ENCODE measurements around the gene CTNNAL1. TPM values are rescaled to one million over a fixed set of nuclear protein-coding genes. Genes with fewer than 3 reads are reported as not detected.

The CTNNAL1 gene
- total RNA-seq, 1 experiment from 2014 or later = 72.0 TPM

GRCh38 chr9:109017493-109017892, 4.2 kb upstream of the CTNNAL1 start:
- no peak overlapping the region for H3K27ac ChIP-seq (ENCODE audit: low read depth, low read length, poor library complexity, severe bottlenecking)
- H3K4me3 ChIP-seq (ENCODE audit: low read depth, low read length, poor library complexity, severe bottlenecking) = no peak overlapping the region
- no peaks in the 10 kb centered on the region for H3K9me3 ChIP-seq (ENCODE audit: low read depth, low read length, poor library complexity, severe bottlenecking)
- H3K27me3 ChIP-seq (replicated peaks; ENCODE audit: insufficient read depth, low read depth, low read length, poor library complexity) = no peaks in the 10 kb centered on the region
- TF ChIP-seq CTCF (conservative IDR thresholded peaks at IDR 0.05; ENCODE audit: low read depth, low read length) (no peak), EZH2 (IDR thresholded peaks at IDR 0.05; ENCODE audit: borderline replicate concordance, low read depth, low read length, poor library complexity, severe bottlenecking) (no peak)
- peaks cover 11% of the 10 kb centered on the region for H3K36me3 ChIP-seq (ENCODE audit: insufficient read depth, low read length, poor library complexity, severe bottlenecking)
- ChIA-PET POLR2A (ENCODE audit: low non-redundant PET) (no interaction called here), CTCF (no interaction called here)
- H3K4me1 ChIP-seq (ENCODE audit: insufficient read depth, low read length, poor library complexity, severe bottlenecking) = peaks cover 31% of the 10 kb centered on the region
- intact Hi-C loops (cut with micrococcal nuclease; ENCODE audit: unreplicated experiment) = no loop called here
- no peak for DNase-seq (ENCODE audit: low spot score)
- no TSS peak for BruUV-seq (replicated peaks)

- Histone ChIP-seq H3K4me3 (ENCODE audit: low read depth, low read length, poor library complexity, severe bottlenecking) (no peak overlapping the region), H3K27me3 (replicated peaks; ENCODE audit: insufficient read depth, low read depth, low read length, poor library complexity) (no peaks in the 10 kb centered on the region), H3K9me3 (ENCODE audit: low read depth, low read length, poor library complexity, severe bottlenecking) (no peaks in the 10 kb centered on the region), H3K4me1 (ENCODE audit: insufficient read depth, low read length, poor library complexity, severe bottlenecking) (peaks cover 32% of the 10 kb centered on the region), H3K27ac (ENCODE audit: low read depth, low read length, poor library complexity, severe bottlenecking) (no peak overlapping the region), H3K36me3 (ENCODE audit: insufficient read depth, low read length, poor library complexity, severe bottlenecking) (peaks cover 11% of the 10 kb centered on the region)
- no peak for DNase-seq (ENCODE audit: low spot score)
- BruUV-seq (replicated peaks) = no TSS peak
- intact Hi-C loops (cut with micrococcal nuclease; ENCODE audit: unreplicated experiment) = no loop called here
- ChIA-PET CTCF (no interaction called here), POLR2A (ENCODE audit: low non-redundant PET) (no interaction called here)
- no peak for TF ChIP-seq CTCF (conservative IDR thresholded peaks at IDR 0.05; ENCODE audit: low read depth, low read length)
- TF ChIP-seq EZH2 (IDR thresholded peaks at IDR 0.05; ENCODE audit: borderline replicate concordance, low read depth, low read length, poor library complexity, severe bottlenecking) = no peak
Measured at GRCh38 chr9:109017061-109017460, 3.8 kb upstream of the CTNNAL1 start.

GRCh38 chr9:109016132-109016531, 2.8 kb upstream of the CTNNAL1 start:
- Histone ChIP-seq H3K36me3 (ENCODE audit: insufficient read depth, low read length, poor library complexity, severe bottlenecking) (peaks cover 11% of the 10 kb centered on the region), H3K9me3 (ENCODE audit: low read depth, low read length, poor library complexity, severe bottlenecking) (no peaks in the 10 kb centered on the region), H3K27ac (ENCODE audit: low read depth, low read length, poor library complexity, severe bottlenecking) (no peak overlapping the region), H3K27me3 (replicated peaks; ENCODE audit: insufficient read depth, low read depth, low read length, poor library complexity) (no peaks in the 10 kb centered on the region), H3K4me3 (ENCODE audit: low read depth, low read length, poor library complexity, severe bottlenecking) (no peak overlapping the region), H3K4me1 (ENCODE audit: insufficient read depth, low read length, poor library complexity, severe bottlenecking) (peaks cover 40% of the 10 kb centered on the region)
- ChIA-PET CTCF (no interaction called here), POLR2A (ENCODE audit: low non-redundant PET) (no interaction called here)
- TF ChIP-seq EZH2 (IDR thresholded peaks at IDR 0.05; ENCODE audit: borderline replicate concordance, low read depth, low read length, poor library complexity, severe bottlenecking) (no peak), CTCF (conservative IDR thresholded peaks at IDR 0.05; ENCODE audit: low read depth, low read length) (no peak)
- intact Hi-C loops (cut with micrococcal nuclease; ENCODE audit: unreplicated experiment) = no loop called here
- BruUV-seq (replicated peaks) = no TSS peak
- DNase-seq (ENCODE audit: low spot score) = no peak

Data from A673 (cell line).